MM.1S (cell line): ENCODE results near the gene TRIM63.

Experiments
- CTCF ChIP-seq: fragments of 300-600 bp; sonication (generic); IDR thresholded peaks from 2 replicates; pipeline ENCODE4 v1.5.1; 2016; ENCODE audit warnings: antibody characterized with exemption, low read length, mixed read lengths
- EZH2 ChIP-seq: fragments of 300-600 bp; sonication (generic); optimal IDR thresholded peaks from 2 replicates; pipeline ENCODE3; 2017; ENCODE audit warnings: low read depth, mild to moderate bottlenecking, antibody characterized with exemption, low read length, mixed read lengths

- TF ChIP-seq CTCF (no peak), EZH2 (no peak)
These were observed 49.8 kb downstream of the TRIM63 start for GRCh38 chr1:26017606-26018005.
